Naive thymus-derived CD8-positive, alpha-beta T cell (primary cell): Measurements from ENCODE around the gene TRERF1. TPM values are rescaled to one million over a fixed set of nuclear protein-coding genes. Genes with fewer than 3 reads are reported as not detected.
A peak's percentile ranks its signal among the peaks of the same experiment; 100 is the strongest.

Source experiments
- ATAC-seq, 2 donors: fragments of 150-1000 bp; cut with Tn5 transposase in 1 of 2; sonication (Bioruptor Pico), chemical (Tn5 transposase) in 1 of 2; 1 replicate in 1 of 2; 2 replicates in 1 of 2; pipeline ENCODE4 v1.10.0; 2021; ENCODE audit warnings: mild to moderate bottlenecking in 2 of 2, moderate library complexity in 2 of 2
- POLR2A ChIA-PET: fragments of 350-600 bp; sonication (Branson Sonifier 250); formaldehyde crosslinking; loops from one replicate; lab custom pipeline; 2021; ENCODE audit warnings: antibody characterized with exemption; lab: Charles Lee
- DNase-seq, 10 donors: peaks; one replicate each; pipeline versions ENCODE4 v3.0.0 to v3.0.0-alpha.2; 2020 to 2022
- H3K27ac Mint-ChIP-seq, 10 donors: one replicate each; pipeline ENCODE4 v1.8.0; 2020 to 2022; ENCODE audit warnings: mild to moderate bottlenecking in 10 of 10, mixed read lengths in 10 of 10, moderate library complexity in 4 of 10, inconsistent platforms in 1 of 10
- H3K27me3 Mint-ChIP-seq, 5 donors: one replicate each; pipeline ENCODE4 v1.8.0; 2021 to 2022; ENCODE audit warnings: mixed read lengths in 5 of 5
- H3K36me3 Mint-ChIP-seq, 3 donors: one replicate each; pipeline ENCODE4 v1.8.0; 2020 to 2022; ENCODE audit warnings: mixed read lengths in 3 of 3, mild to moderate bottlenecking in 2 of 3, inconsistent platforms in 1 of 3
- H3K4me1 Mint-ChIP-seq, 4 donors: one replicate each; pipeline ENCODE4 v1.8.0; 2021 to 2022; ENCODE audit warnings: mixed read lengths in 4 of 4
- H3K4me3 Mint-ChIP-seq, 10 donors: one replicate each; pipeline ENCODE4 v1.8.0; 2020 to 2022; ENCODE audit warnings: mild to moderate bottlenecking in 10 of 10, mixed read lengths in 10 of 10, moderate library complexity in 6 of 10, inconsistent platforms in 1 of 10
- H3K9me3 Mint-ChIP-seq, 9 donors: one replicate each; pipeline ENCODE4 v1.8.0; 2020 to 2022; ENCODE audit warnings: mixed read lengths in 9 of 9, mild to moderate bottlenecking in 3 of 9, inconsistent platforms in 1 of 9, moderate library complexity in 1 of 9
- polyA plus RNA-seq, 3 donors: library from polyadenylated mRNA; unstranded; fragments of 300-500 nt; fragmentation: Illumina TruSeq; gene quantifications; one replicate each; pipeline ENCODE4 v1.2.3, GENCODE V29; 2021
- total RNA-seq, 8 experiments: library from RNA in 2 of 8; stranded (reverse) in 2 of 8; gene quantifications; one replicate each; pipeline ENCODE4 v1.2.3 and lab custom pipeline; 2021 to 2026

Gene TRERF1
- total and polyA plus RNA-seq, 5 experiments from 2014 or later = 3.8 to 18.2 (median 7.1) TPM

- Mint-ChIP-seq H3K27me3 (no peaks in the 10 kb centered on the region), H3K4me3 (no peak overlapping the region), H3K9me3 (peaks cover 0 to 2% (median 0%) of the 10 kb centered on the region in 9 donors), H3K36me3 (no peaks in the 10 kb centered on the region), H3K4me1 (peaks cover 0 to 2% (median 0%) of the 10 kb centered on the region in 4 donors), H3K27ac (no peak overlapping the region)
- ATAC-seq (no peak), DNase-seq (no peak)
- POLR2A ChIA-PET = interaction anchor here (0.6 to 2.2 kb wide), 4 partner anchors 10 to 146 kb away, joined by 3 to 10 read pairs (median 8); partner anchors contain the start of gene TRERF1
Observed at GRCh38 chr6:42462474-42462972, 10.8 kb upstream of the TRERF1 start.

GRCh38 chr6:42460883-42461282 is 9.2 kb upstream of the TRERF1 start:
- Mint-ChIP-seq H3K9me3 (no peaks in the 10 kb centered on the region), H3K36me3 (no peaks in the 10 kb centered on the region)

GRCh38 chr6:42459888-42460287 is 8.2 kb upstream of the TRERF1 start:
- Mint-ChIP-seq H3K4me1 (peaks cover 0 to 2% (median under 1%) of the 10 kb centered on the region in 4 donors), H3K27ac (no peak overlapping the region), H3K27me3 (no peaks in the 10 kb centered on the region), H3K4me3 (no peak overlapping the region), H3K9me3 (no peaks in the 10 kb centered on the region), H3K36me3 (no peaks in the 10 kb centered on the region)
- no peak for DNase-seq
- no peak for ATAC-seq
- POLR2A ChIA-PET = interaction anchor here (1.0 kb wide), 1 partner anchor 93 kb away, joined by 4 read pairs; no protein-coding TSS in a partner anchor

More at GRCh38 chr6:42460883-42461282, 9.2 kb upstream of the TRERF1 start:
- H3K27ac Mint-ChIP-seq = peak overlapping the region in 1 of 10 donors; percentile 6
- no peak overlapping the region for H3K4me3 Mint-ChIP-seq
- POLR2A ChIA-PET = no interaction called here
- ATAC-seq (no peak), DNase-seq (no peak)
- H3K4me1 Mint-ChIP-seq = peaks cover 0 to 3% (median under 1%) of the 10 kb centered on the region in 4 donors
- no peaks in the 10 kb centered on the region for H3K27me3 Mint-ChIP-seq

DNA sequence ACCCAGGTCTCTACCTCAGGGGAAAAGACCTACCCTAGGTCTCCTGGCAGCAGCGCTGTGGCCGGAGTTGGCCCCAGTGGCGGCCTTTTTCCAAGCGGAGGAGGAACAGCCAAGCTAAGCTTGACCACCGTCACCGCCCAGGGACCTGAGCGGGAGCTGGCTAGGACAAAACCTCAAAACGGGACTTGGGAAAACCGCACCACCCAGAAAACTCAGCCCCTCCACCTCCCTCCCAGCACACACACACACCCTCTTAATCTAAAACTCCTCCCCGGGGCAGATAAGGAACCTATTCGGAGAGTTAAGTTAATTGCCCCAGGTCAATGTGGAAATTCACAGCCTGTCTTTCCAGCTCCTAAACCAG is 2.7 kb upstream of the TRERF1 start:
- Mint-ChIP-seq H3K27ac (peak overlapping the region; percentile 3 to 88 (median 64)), H3K36me3 (no peaks in the 10 kb centered on the region), H3K4me1 (peaks cover 16 to 30% (median 25%) of the 10 kb centered on the region in 4 donors), H3K4me3 (peak overlapping the region; percentile 71 to 100 (median 94)), H3K9me3 (no peaks in the 10 kb centered on the region), H3K27me3 (no peaks in the 10 kb centered on the region)
- ATAC-seq (no peak), DNase-seq (no peak)
- POLR2A ChIA-PET = interaction anchor here (0.6 to 8.6 kb wide), 7 partner anchors 13 to 165 kb away, joined by 3 to 199 read pairs (median 14); no protein-coding TSS in a partner anchor

GRCh38 chr6:42453654-42454427 is 2.1 kb upstream of the TRERF1 start:
- DNase-seq = peak in 3 of 10 donors; percentile 13 to 29 (median 27)
- Mint-ChIP-seq H3K36me3 (peaks cover 0 to 1% (median 0%) of the 10 kb centered on the region in 3 donors), H3K4me1 (peaks cover 19 to 36% (median 30%) of the 10 kb centered on the region in 4 donors), H3K27me3 (no peaks in the 10 kb centered on the region), H3K27ac (peak overlapping the region; percentile 44 to 88 (median 78)), H3K4me3 (peak overlapping the region; percentile 71 to 100 (median 94)), H3K9me3 (no peaks in the 10 kb centered on the region)
- POLR2A ChIA-PET = interaction anchor here (0.6 to 8.6 kb wide), 30 partner anchors 9 to 916 kb away, joined by 3 to 199 read pairs (median 9); partner anchors contain the start of genes TAF8, UBR2 and ZNF318
- no peak for ATAC-seq

GRCh38 chr6:42453031-42453653 is 1.4 kb upstream of the TRERF1 start:
- Mint-ChIP-seq H3K36me3 (peaks cover 0 to 8% (median under 1%) of the 10 kb centered on the region in 3 donors), H3K27me3 (no peaks in the 10 kb centered on the region), H3K4me3 (peak overlapping the region; percentile 87 to 100 (median 94)), H3K27ac (peak overlapping the region in 9 of 10 donors; percentile 37 to 88 (median 73)), H3K9me3 (no peaks in the 10 kb centered on the region), H3K4me1 (peaks cover 24 to 43% (median 37%) of the 10 kb centered on the region in 4 donors)
- POLR2A ChIA-PET = interaction anchor here (0.7 to 8.6 kb wide), 38 partner anchors 9 to 916 kb away, joined by 3 to 199 read pairs (median 6); partner anchors contain the start of genes MRPS10, TAF8, UBR2 and ZNF318
- peak; percentile 63 to 89 (median 72) for DNase-seq
- peak; percentile 75 to 76 for ATAC-seq

- no peaks in the 10 kb centered on the region for H3K9me3 Mint-ChIP-seq
- H3K27ac Mint-ChIP-seq = peak overlapping the region; percentile 71 to 97 (median 95)
- H3K4me1 Mint-ChIP-seq = peaks cover 29 to 50% (median 44%) of the 10 kb centered on the region in 4 donors
- DNase-seq (peak; percentile 17 to 75 (median 54)), ATAC-seq (peak; percentile 45 to 52)
- peaks cover 0 to 14% (median 8%) of the 10 kb centered on the region in 3 donors for H3K36me3 Mint-ChIP-seq
- no peaks in the 10 kb centered on the region for H3K27me3 Mint-ChIP-seq
- peak overlapping the region; percentile 95 to 100 (median 98) for H3K4me3 Mint-ChIP-seq
- POLR2A ChIA-PET = interaction anchor here (0.5 to 8.6 kb wide), 41 partner anchors 10 to 917 kb away, joined by 3 to 199 read pairs (median 5); partner anchors contain the start of genes MRPS10, TOMM6, UBR2 and ZNF318
Observed at GRCh38 chr6:42452171-42453030, 675 bp upstream of the TRERF1 start.

DNA sequence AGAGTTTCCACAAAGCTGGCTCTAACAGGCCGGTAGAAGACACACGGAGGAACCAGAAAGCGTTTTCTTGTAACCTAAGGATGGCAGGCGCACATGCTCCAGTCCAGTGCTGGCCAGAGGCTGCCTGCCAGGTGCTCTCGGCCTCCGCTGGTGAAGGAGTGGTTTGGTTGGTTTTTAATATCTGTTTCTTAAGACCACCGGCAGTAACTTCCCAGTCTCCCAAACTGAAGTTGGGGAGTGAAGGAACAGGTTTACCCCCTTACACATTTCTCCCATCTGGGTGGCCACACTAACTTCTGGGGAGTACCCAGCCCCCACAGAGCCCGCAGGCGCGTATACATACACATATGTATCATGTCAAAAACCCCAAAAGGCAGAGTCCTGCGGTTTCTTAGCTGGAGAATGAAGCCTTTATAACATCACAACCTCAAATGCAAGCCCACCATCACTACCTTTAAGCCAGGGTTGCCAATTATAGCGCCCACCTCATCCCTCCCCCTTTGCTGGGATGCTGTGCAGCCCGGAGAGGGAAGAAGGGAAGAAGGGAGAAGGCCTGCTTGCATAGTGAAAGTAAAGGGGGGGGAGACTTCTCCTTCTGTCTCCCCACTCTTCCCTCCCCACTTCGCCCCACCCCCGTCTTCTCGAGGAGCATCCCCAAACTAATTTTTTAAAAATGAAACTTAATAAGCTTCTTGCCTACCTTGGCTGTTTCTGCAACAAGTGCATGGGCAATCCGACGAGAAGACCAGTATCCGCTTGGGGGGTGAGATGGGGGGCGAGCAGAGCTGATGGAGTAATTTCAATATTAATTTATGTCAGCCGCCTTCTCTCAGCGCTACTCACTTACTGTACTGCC is 1.0 kb downstream of the TRERF1 start:
- peak overlapping the region; percentile 71 to 97 (median 95) for H3K27ac Mint-ChIP-seq
- H3K27me3 Mint-ChIP-seq = no peaks in the 10 kb centered on the region
- H3K36me3 Mint-ChIP-seq = peaks cover 0 to 14% (median 9%) of the 10 kb centered on the region in 3 donors
- H3K4me1 Mint-ChIP-seq = peaks cover 33 to 67% (median 58%) of the 10 kb centered on the region in 4 donors
- no peaks in the 10 kb centered on the region for H3K9me3 Mint-ChIP-seq
- POLR2A ChIA-PET = interaction anchor here (0.6 to 8.6 kb wide), 18 partner anchors 9 to 404 kb away, joined by 3 to 199 read pairs (median 7); no protein-coding TSS in a partner anchor
- peak in 1 of 2 donors; percentile 12 for ATAC-seq
- peak in 5 of 10 donors; percentile 15 to 35 (median 22) for DNase-seq
- H3K4me3 Mint-ChIP-seq = peak overlapping the region; percentile 95 to 100 (median 98)

- POLR2A ChIA-PET = interaction anchor here (0.9 to 8.6 kb wide), 11 partner anchors 8 to 171 kb away, joined by 3 to 199 read pairs (median 3); no protein-coding TSS in a partner anchor
- DNase-seq (peak in 1 of 10 donors; percentile 17), ATAC-seq (no peak)
- Mint-ChIP-seq H3K27ac (peak overlapping the region; percentile 71 to 97 (median 95)), H3K4me1 (peaks cover 38 to 74% (median 66%) of the 10 kb centered on the region in 4 donors), H3K27me3 (no peaks in the 10 kb centered on the region), H3K9me3 (no peaks in the 10 kb centered on the region), H3K36me3 (peaks cover 0 to 18% (median 9%) of the 10 kb centered on the region in 3 donors), H3K4me3 (peak overlapping the region; percentile 95 to 100 (median 98))
Observed at GRCh38 chr6:42449917-42450476, 1.7 kb downstream of the TRERF1 start.

DNA sequence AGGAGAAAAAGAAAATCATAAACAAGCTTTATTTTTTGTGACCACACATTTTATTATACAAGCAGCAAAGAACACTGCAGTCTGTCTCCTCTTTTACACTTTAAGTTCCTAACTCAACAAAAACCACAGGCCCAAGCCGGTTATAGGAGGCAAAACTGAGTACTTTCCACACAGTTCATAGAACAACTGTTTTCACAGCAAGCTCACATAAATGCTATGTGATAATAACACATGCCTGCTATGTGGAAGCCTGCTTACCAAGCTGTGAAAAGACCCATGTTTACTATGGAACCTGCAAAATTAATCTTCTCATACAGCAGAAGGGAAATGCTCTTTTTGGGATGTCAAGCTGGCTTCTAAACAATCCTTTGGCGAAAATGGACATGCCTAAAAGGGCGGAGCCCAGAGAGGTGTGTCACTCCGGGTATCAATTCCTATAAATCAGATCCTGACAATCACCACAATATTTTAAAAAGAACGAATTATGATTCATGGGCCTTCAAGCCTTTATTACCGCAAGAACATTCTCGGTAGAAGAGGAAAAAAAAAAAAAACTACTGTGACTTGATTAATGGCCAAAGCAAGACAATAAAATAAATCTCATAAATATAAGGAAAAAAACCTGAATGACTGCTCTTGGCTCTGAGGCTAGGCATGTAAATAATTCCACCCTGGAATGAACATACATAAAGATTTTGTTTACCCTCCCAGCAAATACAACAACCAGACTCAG is 2.6 kb downstream of the TRERF1 start:
- peak overlapping the region; percentile 69 to 97 (median 92) for H3K27ac Mint-ChIP-seq
- H3K9me3 Mint-ChIP-seq = no peaks in the 10 kb centered on the region
- POLR2A ChIA-PET = interaction anchor here (0.5 to 8.6 kb wide), 10 partner anchors 9 to 516 kb away, joined by 3 to 199 read pairs (median 4); no protein-coding TSS in a partner anchor
- peaks cover 0 to 21% (median 9%) of the 10 kb centered on the region in 3 donors for H3K36me3 Mint-ChIP-seq
- H3K4me1 Mint-ChIP-seq = peaks cover 44 to 79% (median 68%) of the 10 kb centered on the region in 4 donors
- no peaks in the 10 kb centered on the region for H3K27me3 Mint-ChIP-seq
- H3K4me3 Mint-ChIP-seq = peak overlapping the region; percentile 95 to 100 (median 98)
- DNase-seq (no peak), ATAC-seq (no peak)
